ENCODE results near the gene TBC1D1. TPM values are rescaled to one million over a fixed set of nuclear protein-coding genes. Genes with fewer than 3 reads are reported as not detected.
"Not testable (repeated sequence)": the region's sequence is repeated elsewhere in the genome, so short reads cannot be mapped to it uniquely, and the experiment has no call there.

Gene TBC1D1
- total and polyA plus RNA-seq, 2 donors (not counting 3 experiments of a cell fraction or from before 2014, with no cell fraction given) = 63.5 to 116 TPM

DNA sequence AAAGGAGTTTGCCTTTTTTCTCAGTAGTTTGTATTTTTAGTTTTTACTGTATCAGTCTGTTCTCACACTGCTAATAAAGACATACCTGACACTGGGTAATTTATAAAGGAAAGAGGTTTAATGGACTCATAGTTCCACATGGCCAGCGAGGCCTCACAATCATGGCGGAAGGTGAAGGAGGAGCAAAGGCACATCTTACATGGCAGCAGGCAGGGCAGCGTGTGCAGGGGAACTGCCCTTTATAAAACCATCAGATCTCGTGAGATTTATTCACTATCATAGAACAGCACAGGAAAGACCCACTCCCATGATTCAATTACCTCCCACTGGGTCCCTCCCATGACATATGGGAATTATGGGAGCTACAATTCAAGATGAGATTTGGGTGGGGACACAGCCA lies 130.1 kb downstream of the TBC1D1 start:
- POLR2A ChIA-PET; DNase-seq (ENCODE audit: low read depth, low spot score); BruUV-seq (replicated peaks): not testable (repeated sequence)

DNA sequence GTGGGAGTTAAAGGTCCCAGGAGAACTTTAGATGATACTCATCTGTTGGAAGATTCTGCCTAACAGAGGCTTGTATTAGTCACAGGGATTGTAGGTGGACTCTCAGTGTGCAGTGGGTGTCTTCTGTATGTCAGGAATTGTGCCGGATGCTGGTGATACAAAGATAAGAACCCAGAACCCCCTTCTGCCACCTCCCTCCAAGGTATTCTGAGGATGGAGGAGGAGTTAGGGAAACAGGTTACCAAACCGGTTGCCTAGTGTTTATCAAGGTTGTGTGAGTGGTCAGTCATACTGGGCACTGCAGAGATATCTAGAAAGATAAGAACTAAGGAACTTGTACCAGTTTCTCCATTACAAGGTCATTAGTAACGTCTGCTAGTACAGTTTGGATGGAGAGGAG lies 130.9 kb downstream of the TBC1D1 start:
- no peak overlapping the region for H3K4me3 ChIP-seq (replicated peaks in 1 of 3; ENCODE audit: insufficient read depth in 1 of 3, low read depth in 1 of 3, low read length in 3 of 3)
- CTCF ChIA-PET = no interaction called here

More for the DNA sequence above, 130.1 kb downstream of the TBC1D1 start:
- H3K27me3 ChIP-seq (ENCODE audit: control insufficient read depth in 2 of 2, insufficient read depth in 2 of 2, low read length in 2 of 2); intact Hi-C loops (cut with micrococcal nuclease); H3K79me2 ChIP-seq (ENCODE audit: control insufficient read depth, insufficient read depth, low read length); H3K4me1 ChIP-seq (ENCODE audit: control insufficient read depth, extremely low read depth, insufficient read depth, low read length); H3K9me1 ChIP-seq (replicated peaks; ENCODE audit: control insufficient read depth, extremely low read depth, insufficient read depth, low read length); H2AFZ ChIP-seq (ENCODE audit: low read depth, low read length); FAIRE-seq; H4K20me1 ChIP-seq (replicated peaks; ENCODE audit: control insufficient read depth, extremely low read depth, insufficient read depth, low read length); dilution Hi-C loops (cut with MboI; ENCODE audit: extremely low pct_ligation_motif_present, low sequenced_read_pairs); H3K4me2 ChIP-seq (ENCODE audit: insufficient read depth, low read length); H3K36me3 ChIP-seq (ENCODE audit: control insufficient read depth in 2 of 2, extremely low read depth in 1 of 2, insufficient read depth in 2 of 2, low read length in 2 of 2); H3K4me3 ChIP-seq (replicated peaks in 1 of 3; ENCODE audit: insufficient read depth in 1 of 3, low read depth in 1 of 3, low read length in 3 of 3); H3K9me3 ChIP-seq (replicated peaks; ENCODE audit: control insufficient read depth, insufficient read depth, low read length); H3K9ac ChIP-seq (replicated peaks; ENCODE audit: extremely low read depth, insufficient read depth, low read length); H3K27ac ChIP-seq (ENCODE audit: insufficient read depth, low read depth, low read length): not testable (repeated sequence)
- CTCF ChIA-PET = interaction anchor here (1.4 kb wide), 2 partner anchors 10 to 45 kb away, joined by 3 to 4 read pairs; no protein-coding TSS in a partner anchor

More for the DNA sequence above, 130.9 kb downstream of the TBC1D1 start:
- peaks cover 3% of the 10 kb centered on the region in 2 experiments for H3K36me3 ChIP-seq (ENCODE audit: control insufficient read depth in 2 of 2, extremely low read depth in 1 of 2, insufficient read depth in 2 of 2, low read length in 2 of 2)
- H3K9me3 ChIP-seq (replicated peaks; ENCODE audit: control insufficient read depth, insufficient read depth, low read length) = no peaks in the 10 kb centered on the region
- intact Hi-C loops (cut with micrococcal nuclease) = no loop called here
- BruUV-seq (replicated peaks) = no TSS peak
- dilution Hi-C loops (cut with MboI; ENCODE audit: extremely low pct_ligation_motif_present, low sequenced_read_pairs) = no loop called here
- TF ChIP-seq, protein P1, sequence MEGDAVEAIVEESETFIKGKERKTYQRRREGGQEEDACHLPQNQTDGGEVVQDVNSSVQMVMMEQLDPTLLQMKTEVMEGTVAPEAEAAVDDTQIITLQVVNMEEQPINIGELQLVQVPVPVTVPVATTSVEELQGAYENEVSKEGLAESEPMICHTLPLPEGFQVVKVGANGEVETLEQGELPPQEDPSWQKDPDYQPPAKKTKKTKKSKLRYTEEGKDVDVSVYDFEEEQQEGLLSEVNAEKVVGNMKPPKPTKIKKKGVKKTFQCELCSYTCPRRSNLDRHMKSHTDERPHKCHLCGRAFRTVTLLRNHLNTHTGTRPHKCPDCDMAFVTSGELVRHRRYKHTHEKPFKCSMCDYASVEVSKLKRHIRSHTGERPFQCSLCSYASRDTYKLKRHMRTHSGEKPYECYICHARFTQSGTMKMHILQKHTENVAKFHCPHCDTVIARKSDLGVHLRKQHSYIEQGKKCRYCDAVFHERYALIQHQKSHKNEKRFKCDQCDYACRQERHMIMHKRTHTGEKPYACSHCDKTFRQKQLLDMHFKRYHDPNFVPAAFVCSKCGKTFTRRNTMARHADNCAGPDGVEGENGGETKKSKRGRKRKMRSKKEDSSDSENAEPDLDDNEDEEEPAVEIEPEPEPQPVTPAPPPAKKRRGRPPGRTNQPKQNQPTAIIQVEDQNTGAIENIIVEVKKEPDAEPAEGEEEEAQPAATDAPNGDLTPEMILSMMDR (IDR thresholded peaks at IDR 0.05; ENCODE audit: extremely low read depth in 1 of 2, insufficient read depth in 1 of 2, low read depth in 1 of 2, low read length in 2 of 2) = no peak
- TF ChIP-seq GATA2 (IDR thresholded peaks at IDR 0.05; ENCODE audit: insufficient read depth, insufficient read length, low read depth, low read length) = no peak
- no peak for TF ChIP-seq JUN (IDR thresholded peaks at IDR 0.05; ENCODE audit: borderline replicate concordance, insufficient read depth, insufficient read length, low read depth)
- TF ChIP-seq EZH2 (IDR thresholded peaks at IDR 0.05; ENCODE audit: borderline replicate concordance, low read depth, low read length, severe bottlenecking) = no peak
- TF ChIP-seq POLR2AphosphoS5 (IDR thresholded peaks at IDR 0.05; ENCODE audit: insufficient read depth, low read depth, low read length) = no peak
- no peak for TF ChIP-seq POLR2A (IDR thresholded peaks at IDR 0.05; ENCODE audit: low read depth, low read length)
- TF ChIP-seq, protein P2, sequence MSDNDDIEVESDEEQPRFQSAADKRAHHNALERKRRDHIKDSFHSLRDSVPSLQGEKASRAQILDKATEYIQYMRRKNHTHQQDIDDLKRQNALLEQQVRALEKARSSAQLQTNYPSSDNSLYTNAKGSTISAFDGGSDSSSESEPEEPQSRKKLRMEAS (IDR thresholded peaks at IDR 0.05; ENCODE audit: insufficient read depth, insufficient read length) = no peak
- TF ChIP-seq FOS (IDR thresholded peaks at IDR 0.05; ENCODE audit: borderline replicate concordance, insufficient read depth, low read length) = no peak
- TF ChIP-seq MYC (IDR thresholded peaks at IDR 0.05; ENCODE audit: low read depth, low read length) = no peak
- H3K9me1 ChIP-seq (replicated peaks; ENCODE audit: control insufficient read depth, extremely low read depth, insufficient read depth, low read length) = peaks cover 2% of the 10 kb centered on the region
- no peak overlapping the region for H3K9ac ChIP-seq (replicated peaks; ENCODE audit: extremely low read depth, insufficient read depth, low read length)
- no peak overlapping the region for H2AFZ ChIP-seq (ENCODE audit: low read depth, low read length)
- H3K4me2 ChIP-seq (ENCODE audit: insufficient read depth, low read length) = no peak overlapping the region
- H3K79me2 ChIP-seq (ENCODE audit: control insufficient read depth, insufficient read depth, low read length) = no peaks in the 10 kb centered on the region
- no peaks in the 10 kb centered on the region for H3K27me3 ChIP-seq (ENCODE audit: control insufficient read depth in 2 of 2, insufficient read depth in 2 of 2, low read length in 2 of 2)
- H3K27ac ChIP-seq (ENCODE audit: insufficient read depth, low read depth, low read length) = no peak overlapping the region
- POLR2A ChIA-PET = no interaction called here
- peaks cover 5% of the 10 kb centered on the region for H3K4me1 ChIP-seq (ENCODE audit: control insufficient read depth, extremely low read depth, insufficient read depth, low read length)
- FAIRE-seq = no peak
- no peak for DNase-seq (ENCODE audit: low read depth, low spot score)
- no peaks in the 10 kb centered on the region for H4K20me1 ChIP-seq (replicated peaks; ENCODE audit: control insufficient read depth, extremely low read depth, insufficient read depth, low read length)

Measured in endothelial cell of umbilical vein (primary cell).